ENCODE results near the gene ACSF3.
A peak's percentile ranks its signal among the peaks of the same experiment; 100 is the strongest.

ACSF3 gene

GRCh38 chr16:89149386-89149785 is 55.7 kb downstream of the ACSF3 start:
- no peak for DNase-seq

GRCh38 chr16:89150090-89150835 is 56.6 kb downstream of the ACSF3 start:
- DNase-seq = peak; percentile 68

GRCh38 chr16:89150981-89151380 is 57.3 kb downstream of the ACSF3 start:
- no peak for DNase-seq

- DNase-seq = no peak
These were observed 59.4 kb downstream of the ACSF3 start for GRCh38 chr16:89152831-89153700.

GRCh38 chr16:89153848-89154271 is 60.2 kb downstream of the ACSF3 start:
- no peak for DNase-seq

- DNase-seq = no peak
These were observed 60.9 kb downstream of the ACSF3 start for GRCh38 chr16:89154390-89155183.

- DNase-seq = no peak
These were observed 61.6 kb downstream of the ACSF3 start for GRCh38 chr16:89155184-89155679.

GRCh38 chr16:89155851-89156739 is 62.4 kb downstream of the ACSF3 start:
- no peak for DNase-seq

- no peak for DNase-seq
These were observed 63.3 kb downstream of the ACSF3 start for GRCh38 chr16:89156740-89157645.

GRCh38 chr16:89157778-89158177 is 64.1 kb downstream of the ACSF3 start:
- DNase-seq = no peak

GRCh38 chr16:89159066-89159849 is 65.6 kb downstream of the ACSF3 start:
- no peak for DNase-seq

- no peak for DNase-seq
These were observed 66.2 kb downstream of the ACSF3 start for GRCh38 chr16:89159850-89160354.

GRCh38 chr16:89160977-89161701 is 67.5 kb downstream of the ACSF3 start:
- no peak for DNase-seq

- DNase-seq = no peak
These were observed 68.4 kb downstream of the ACSF3 start for GRCh38 chr16:89161763-89162713.

GRCh38 chr16:89163297-89163696 is 69.6 kb downstream of the ACSF3 start:
- no peak for DNase-seq

- no peak for DNase-seq
These were observed 70.8 kb downstream of the ACSF3 start for GRCh38 chr16:89164436-89164835.

GRCh38 chr16:89164847-89165680 is 71.4 kb downstream of the ACSF3 start:
- DNase-seq = no peak

All from NCI-H146 (cell line).